ENCODE results near the gene LEFTY1.

DNA sequence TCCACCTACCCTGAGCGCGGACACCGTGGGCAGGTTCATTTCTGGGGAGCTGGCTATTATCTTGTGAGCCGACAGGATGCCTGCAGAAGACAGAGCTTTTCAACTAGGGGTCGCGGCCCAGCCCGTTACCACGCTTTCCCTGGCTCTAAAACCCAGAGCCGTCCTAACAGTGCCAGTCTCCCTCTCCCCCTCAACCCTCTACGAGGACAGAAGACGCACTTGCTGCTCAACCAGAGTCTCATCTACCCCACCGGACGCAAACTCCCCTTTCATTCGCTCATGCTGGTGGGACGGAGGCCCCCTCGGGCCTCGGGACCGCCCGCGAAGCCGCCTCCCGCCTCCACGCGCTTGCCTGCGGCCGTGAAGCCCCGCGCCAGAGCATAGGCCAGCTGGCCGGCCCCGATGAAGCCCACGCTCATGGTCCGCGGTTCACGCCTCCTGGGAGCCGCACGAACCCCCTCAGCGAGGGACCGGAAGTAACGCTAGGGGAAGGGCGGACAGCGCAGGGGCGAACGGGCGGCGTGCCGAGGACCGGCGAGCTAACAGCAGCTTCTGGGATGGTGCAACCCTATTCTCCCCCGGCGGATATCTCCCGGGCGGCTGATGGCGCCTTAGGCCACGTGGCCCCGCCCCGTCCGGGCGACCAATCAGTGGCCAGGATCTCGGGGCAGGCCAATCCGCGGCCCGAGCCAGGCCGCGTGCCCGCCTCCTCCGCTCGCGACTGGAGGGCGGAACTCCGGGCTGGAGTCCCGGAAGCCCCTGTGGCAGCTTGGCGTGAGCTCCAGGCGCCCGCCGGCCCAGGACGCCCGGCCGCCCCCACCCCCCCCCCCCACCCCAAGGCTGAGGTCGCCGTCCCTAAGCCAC lies 35.0 kb upstream of the LEFTY1 start, which contains the start of gene PYCR2:
- TF ChIP-seq, protein P1, sequence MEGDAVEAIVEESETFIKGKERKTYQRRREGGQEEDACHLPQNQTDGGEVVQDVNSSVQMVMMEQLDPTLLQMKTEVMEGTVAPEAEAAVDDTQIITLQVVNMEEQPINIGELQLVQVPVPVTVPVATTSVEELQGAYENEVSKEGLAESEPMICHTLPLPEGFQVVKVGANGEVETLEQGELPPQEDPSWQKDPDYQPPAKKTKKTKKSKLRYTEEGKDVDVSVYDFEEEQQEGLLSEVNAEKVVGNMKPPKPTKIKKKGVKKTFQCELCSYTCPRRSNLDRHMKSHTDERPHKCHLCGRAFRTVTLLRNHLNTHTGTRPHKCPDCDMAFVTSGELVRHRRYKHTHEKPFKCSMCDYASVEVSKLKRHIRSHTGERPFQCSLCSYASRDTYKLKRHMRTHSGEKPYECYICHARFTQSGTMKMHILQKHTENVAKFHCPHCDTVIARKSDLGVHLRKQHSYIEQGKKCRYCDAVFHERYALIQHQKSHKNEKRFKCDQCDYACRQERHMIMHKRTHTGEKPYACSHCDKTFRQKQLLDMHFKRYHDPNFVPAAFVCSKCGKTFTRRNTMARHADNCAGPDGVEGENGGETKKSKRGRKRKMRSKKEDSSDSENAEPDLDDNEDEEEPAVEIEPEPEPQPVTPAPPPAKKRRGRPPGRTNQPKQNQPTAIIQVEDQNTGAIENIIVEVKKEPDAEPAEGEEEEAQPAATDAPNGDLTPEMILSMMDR (IDR thresholded peaks at IDR 0.05), result no peak
- peak; percentile 89 for TF ChIP-seq POLR2A (IDR thresholded peaks at IDR 0.05)

All from right lobe of liver (tissue), 4 donors.